AG08396 (cell line): ENCODE results near the gene COL4A2.
A peak's percentile ranks its signal among the peaks of the same experiment; 100 is the strongest.
"Not testable (repeated sequence)": the region's sequence is repeated elsewhere in the genome, so short reads cannot be mapped to it uniquely, and the experiment has no call there.

ENCODE experiments used
- DNase-seq: peaks from one replicate; pipeline ENCODE4 v3.0.0; 2012; ENCODE audit warnings: low spot score, mixed read lengths

Gene COL4A2

GRCh38 chr13:110440946-110441731 is 134.1 kb downstream of the COL4A2 start:
- DNase-seq: no peak

GRCh38 chr13:110442930-110443621 is 136.0 kb downstream of the COL4A2 start:
- peak; percentile 45 for DNase-seq

DNA sequence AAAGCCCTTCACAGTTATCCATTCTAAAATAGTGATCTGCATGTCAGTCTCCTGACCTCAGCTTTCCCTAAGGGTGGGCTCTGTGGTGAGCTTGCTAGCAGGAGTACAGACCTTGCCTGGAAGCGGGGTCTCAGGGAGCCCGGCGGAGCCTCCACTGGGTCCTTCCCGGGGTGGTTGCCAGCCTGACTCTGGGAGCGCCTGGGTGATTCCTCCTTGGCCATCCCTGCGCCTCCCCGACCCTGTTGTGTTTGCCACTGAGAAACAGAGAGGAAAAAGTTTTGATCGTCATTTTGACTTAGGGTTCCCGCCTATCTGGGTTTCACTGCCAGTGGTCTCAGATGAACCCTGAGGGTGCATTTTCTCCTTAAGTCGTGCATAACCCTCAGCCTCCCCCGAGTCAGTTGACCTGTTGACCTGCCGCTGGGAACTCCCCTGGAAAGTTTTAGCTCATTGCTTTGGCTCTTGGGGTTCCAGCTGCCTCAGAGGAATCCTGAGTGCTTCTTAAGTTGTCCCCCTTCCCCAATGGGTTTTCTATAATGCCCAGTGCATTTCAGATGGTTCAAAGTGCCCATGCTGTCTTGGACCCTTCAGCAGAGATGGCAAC is 136.6 kb downstream of the COL4A2 start:
- no peak for DNase-seq

GRCh38 chr13:110444226-110444653 is 137.2 kb downstream of the COL4A2 start:
- peak; percentile 47 for DNase-seq

DNA sequence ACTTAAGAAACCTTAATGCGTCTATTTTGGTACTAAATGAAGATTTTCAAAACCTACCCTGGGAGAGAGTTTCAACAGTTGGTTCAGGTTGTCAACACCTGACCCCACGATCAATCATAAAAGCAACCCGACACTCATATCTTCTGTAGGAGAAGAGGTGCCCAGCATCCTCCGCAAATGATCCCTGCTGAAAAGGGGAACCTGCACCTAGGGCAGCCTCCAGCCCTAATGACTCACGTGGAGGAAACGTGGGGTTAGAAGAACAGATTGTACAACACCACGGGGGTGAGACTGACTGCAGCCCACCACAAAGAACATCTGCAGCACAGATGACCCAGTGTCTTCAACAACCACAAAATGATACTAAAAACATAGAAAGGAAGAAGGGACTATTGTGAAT is 138.1 kb downstream of the COL4A2 start:
- no peak for DNase-seq

- DNase-seq: no peak
These were observed 138.9 kb downstream of the COL4A2 start for GRCh38 chr13:110445722-110446574.

DNA sequence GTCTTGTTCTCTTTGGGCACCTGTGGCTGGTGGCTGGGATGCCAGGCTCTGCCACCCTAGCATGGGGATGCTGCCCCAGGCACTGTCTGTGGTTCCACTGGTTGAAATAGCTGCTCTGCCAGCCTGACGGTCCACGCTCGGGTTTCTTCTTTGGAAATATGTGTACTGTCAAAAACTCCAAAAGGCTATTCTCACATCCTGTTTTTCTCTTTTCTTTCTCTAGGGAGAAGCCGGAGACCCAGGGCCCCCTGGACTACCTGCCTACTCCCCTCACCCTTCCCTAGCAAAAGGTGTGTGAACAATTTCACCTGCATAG is 139.4 kb downstream of the COL4A2 start:
- no peak for DNase-seq

DNA sequence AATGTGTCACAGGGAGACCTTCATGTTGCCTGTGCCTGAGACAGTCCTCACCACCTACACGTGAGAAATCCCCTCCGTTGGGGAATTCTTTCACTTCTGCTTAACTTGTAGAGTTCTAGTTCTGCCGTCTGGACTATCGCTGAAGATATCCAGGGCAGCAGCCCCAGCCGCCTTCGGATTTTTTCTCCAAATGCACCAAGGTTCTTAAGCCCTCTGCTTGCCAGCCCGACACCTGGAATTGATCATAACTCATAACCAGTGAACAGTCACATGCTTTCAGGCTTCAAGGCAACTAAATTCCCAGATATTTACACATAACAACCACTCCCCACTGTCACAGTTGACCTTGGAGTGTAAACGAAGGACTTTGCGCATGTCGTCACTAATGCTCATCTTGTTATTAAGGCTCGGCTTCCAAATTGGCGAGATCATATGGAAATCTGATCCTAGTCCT is 140.0 kb downstream of the COL4A2 start:
- no peak for DNase-seq

DNA sequence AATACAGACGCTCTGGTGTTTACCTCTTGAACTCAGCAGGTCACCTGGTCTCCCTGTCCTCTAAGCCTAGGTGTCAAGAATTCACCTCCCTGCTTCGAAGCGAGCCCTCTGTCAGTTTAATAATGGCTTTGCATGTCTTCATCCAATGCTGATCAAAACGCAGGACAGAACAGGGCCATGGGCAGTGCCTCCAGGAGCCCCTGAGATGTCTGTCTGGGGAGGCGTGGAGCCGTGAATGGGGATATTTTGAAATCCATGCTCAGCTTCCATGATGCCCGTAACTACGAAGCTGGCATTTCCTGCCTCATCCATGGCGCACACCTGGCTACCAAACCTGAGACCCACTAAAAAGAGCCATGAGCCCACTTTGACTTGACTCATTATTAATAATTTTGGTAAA is 140.7 kb downstream of the COL4A2 start:
- DNase-seq: no peak

DNA sequence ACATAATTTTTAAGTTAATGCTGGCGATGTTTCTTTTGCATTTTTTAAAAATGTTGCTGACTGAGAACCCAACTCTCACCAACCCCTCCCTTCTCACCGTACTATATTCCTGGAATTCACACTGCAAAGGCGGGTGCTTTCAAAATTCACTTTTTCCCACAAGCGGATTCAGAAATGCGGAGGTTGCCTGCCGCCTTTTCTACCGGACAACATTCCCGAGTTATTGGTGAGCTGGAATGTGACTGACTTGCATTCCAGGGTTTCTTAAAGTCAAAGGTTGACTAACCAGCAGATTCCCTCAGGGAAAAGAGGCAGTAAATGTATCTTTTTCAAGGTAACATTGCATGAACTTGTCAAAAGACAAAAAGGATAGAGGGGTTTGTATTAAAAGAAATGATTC is 141.1 kb downstream of the COL4A2 start:
- DNase-seq: peak; percentile 73

DNA sequence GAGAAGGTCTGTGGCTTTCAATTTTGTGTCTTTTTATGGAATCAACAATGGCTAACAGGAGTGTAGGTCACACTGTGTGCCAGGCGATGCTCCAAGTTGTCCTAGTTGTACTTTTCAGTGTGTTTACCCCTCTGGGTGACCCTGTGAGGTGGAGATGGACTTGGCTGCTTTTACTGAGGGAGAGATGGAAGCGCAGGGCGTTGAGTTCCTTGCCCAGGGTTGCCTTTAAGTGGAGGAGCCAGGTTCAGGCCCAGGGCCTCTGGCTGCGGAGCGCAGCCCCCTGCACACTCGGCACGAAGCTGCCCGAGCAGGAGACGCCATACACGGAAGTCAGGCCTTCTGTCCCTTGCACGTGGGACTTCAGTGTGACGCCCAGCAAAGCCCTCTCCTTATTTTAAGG is 141.6 kb downstream of the COL4A2 start:
- no peak for DNase-seq

- DNase-seq: no peak
These were observed 142.3 kb downstream of the COL4A2 start for GRCh38 chr13:110449219-110450015.

DNA sequence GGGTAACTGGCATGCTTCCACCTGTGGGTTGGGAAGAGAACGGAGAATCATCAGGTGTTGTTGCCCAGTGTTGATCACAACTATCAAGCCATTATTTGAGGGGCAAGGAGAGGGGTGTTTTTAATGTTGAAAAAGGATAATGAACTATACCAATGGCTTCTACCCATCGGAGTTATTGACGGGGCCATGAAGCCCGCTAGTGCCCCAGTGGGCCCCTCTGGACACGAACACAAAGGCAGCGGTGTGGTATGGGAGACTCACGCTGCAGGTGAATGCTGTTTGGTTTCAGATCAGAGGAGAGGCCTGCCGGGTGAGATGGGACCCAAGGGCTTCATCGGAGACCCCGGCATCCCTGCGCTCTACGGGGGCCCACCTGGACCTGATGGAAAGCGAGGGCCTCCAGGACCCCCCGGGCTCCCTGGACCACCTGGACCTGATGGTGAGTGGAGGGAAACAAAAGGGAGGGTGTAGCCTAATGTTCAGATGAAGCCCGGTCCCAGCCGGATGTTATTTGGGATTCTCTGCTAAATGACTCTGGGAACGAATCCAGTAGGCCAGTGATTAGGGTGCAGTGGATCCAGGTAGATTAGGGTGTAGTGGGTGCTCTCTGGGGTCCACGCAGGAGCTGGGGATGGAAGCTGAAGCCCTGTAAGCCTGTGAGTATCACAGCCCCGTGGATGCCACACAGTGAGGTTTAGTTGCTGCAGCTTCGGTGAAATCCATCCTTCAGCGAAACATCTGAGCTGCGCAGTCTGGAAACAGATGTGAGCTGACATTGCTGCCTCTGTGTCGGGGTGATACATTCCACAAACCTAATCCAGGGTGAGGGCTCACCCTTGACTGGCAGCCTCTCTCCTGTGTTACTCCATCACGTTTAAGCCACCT is 143.2 kb downstream of the COL4A2 start:
- DNase-seq: no peak

DNA sequence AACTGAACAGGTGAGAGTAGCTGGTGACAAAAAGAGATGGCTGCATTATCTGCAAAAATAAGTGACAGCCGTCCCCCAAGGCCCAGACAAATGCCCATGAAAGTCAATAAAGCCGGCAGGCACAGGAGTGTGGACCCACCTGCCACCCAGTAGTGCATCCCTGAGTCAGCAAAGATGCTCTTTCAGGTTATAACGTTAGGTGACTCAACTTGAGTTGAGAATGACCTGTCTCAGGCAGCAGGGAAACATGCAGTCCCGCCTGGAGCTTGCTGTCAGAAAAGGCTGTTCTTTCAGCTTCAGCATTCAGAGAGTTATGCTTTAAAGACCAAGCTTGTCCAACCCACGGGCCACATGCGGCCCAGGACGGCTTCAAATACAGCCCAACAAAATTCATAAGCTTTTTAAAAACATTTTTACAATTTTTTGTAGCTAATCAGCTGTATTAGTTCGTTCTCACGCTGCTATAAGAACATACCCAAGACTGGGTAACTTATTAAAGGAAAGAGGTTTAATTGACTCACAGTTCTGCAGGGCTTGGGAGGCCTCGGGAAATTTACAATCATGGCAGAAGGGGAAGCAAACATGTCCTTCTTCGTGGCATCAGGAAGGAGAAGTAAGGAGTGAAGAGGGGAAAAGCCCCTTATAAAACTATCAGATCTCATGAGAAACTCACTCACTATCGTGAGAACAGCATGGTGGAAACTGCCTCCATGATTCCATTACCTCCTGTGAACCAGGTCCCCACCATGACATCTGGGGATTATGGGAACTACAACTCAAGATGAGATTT is 144.1 kb downstream of the COL4A2 start:
- DNase-seq: no peak

GRCh38 chr13:110453091-110453490 is 146.0 kb downstream of the COL4A2 start:
- DNase-seq: not testable (repeated sequence)

- no peak for DNase-seq
These were observed 146.7 kb downstream of the COL4A2 start for GRCh38 chr13:110453797-110454196.

DNA sequence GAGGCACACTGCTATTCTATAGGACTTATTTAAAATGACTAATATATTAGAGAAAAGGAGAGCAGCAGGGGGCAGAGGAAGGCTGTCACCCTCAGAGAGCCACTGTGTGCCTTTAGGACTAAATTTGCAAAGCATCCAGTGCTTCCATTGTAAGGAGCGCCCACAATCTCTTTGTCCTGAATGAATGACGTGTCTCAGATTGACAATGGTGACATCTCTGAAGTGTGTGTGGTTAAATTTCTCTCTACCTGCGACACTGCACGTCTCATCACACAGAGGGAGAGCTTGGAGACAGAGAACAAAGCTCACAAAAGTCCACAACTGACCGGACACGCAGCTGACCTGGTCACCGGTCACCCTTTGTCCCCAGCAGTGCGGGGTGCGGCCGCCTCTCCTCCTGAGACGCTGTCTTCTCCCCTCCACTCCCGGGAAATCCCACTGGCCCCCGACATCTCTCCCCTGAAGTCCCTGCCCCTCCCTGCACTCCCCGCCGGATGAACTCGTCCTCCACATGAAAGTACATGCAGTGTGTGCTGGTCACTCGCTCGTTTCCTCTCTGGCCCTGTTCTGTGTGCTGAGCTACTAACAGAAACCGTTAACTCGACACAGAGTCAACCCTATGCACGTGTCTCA is 147.3 kb downstream of the COL4A2 start:
- DNase-seq: no peak

GRCh38 chr13:110454956-110455355 is 147.9 kb downstream of the COL4A2 start:
- DNase-seq: no peak

DNA sequence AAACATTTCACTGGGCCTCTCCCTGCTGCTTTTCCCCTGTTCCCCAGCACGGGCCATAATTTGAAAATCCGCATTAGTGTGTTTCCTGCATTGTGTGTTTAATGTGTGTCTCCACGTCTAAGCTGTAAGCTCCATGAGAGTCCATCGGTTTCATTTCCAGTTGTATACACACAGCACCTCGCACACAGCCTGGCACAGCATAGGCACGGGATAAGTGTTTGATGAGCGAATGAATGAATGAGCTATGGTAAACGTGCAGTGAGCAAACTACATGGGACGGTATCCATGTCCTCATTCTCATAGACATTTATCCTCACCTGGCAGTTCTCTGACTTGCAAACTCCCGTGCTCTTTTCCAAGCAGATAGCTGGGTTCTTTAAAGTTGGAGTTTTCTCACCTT is 148.4 kb downstream of the COL4A2 start:
- DNase-seq: no peak
